ENCODE data around the gene PTPRF.

The PTPRF gene

DNA sequence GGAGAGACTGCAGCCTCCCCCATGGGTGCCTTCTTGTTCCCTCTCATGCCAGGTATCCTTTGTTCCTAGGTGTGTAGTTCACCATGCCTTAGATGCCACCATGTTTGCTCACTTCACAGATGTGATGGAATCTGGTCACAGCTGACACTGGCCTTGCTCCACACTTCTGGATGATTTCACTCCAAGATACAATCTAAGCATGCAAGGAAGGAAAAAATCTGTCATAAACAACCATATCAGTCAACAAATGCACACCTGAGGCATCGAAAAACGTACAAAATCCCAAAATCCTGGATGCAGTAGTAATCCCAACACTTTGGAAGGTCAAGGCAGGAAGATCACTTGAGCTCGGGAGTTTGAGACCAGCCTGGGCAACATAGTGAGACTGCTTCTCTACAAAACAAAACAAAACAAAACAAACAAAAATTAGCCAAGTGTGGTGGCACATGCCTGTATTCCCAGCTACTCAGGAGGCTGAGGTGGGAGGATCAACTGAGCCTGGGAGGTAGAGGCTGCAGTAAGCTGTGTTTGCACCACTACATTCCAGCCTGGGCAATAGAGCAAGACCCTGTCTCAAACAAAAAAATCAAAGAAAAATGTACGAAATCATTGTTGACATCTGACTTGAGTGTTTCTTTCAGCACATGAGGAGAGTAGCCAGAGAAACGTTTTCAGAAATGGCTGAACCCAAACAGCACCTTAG lies 17.1 kb upstream of the PTPRF start:
- DNase-seq, result no peak

DNA sequence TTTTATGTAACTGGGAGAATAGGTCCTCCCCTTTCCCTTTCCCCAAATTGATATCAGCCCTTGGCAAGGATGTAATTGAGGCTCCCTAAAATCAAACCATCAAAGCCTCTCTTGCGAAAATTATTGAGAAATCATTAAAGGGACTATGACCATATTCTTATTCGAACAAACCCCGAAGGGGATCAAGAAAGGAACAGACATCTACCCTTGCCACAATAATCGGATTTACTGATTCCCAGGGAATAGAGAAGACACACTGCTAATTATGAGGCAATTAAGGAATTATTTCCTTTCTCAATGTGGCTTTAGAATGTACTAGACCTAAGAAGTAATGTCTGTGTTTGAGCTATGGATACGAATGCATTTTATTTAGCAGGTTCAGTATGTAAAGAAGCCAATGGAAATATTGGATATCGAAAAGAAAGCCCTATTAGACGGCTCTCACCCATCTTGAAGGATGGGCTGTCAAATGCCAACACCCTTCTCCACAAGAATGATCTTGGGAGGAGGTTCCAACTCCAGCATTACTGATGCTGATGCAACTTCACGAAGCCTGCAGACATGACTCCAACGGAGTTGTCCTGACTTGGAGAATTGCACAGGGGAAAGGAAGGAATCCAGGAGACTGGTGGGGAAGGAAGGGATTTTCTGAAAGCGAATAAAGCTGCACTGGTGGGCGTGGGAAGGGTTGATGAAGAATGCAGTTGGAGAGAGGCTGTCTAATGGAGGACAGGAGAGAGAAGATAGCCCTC lies 11.6 kb upstream of the PTPRF start:
- no peak for DNase-seq

DNA sequence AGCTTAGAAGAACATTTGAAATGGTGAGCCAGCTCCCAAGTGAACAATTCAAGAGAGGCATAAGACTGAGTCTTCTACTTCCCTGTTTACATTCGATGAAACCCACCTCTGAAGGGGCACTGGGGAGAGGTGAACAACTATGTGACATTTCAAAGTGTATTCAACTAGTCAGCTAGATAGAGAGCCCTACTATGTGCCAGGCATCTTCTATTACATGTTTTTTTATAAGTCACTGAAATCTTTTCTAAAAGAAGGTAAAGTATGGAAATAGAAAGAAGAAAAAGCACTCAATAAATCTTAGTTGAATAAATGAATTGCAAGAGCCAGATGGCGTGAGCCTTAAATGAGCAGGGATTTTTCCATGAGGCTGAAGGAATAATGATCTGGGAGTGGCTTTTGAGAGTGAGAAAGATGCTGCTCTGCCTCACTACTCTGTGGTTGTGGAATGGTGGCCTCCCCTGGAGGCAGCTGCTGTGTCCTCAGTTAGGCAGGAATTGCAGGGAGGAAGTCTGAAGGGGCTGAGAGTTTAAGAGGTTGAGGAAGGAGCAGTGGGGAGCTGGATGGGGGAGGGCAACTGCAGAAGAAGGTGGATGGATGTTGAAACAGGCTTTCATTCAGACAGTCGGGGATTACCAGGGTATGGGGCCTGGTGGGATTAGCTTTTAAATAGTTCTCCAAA lies 10.4 kb upstream of the PTPRF start:
- DNase-seq, result no peak

DNA sequence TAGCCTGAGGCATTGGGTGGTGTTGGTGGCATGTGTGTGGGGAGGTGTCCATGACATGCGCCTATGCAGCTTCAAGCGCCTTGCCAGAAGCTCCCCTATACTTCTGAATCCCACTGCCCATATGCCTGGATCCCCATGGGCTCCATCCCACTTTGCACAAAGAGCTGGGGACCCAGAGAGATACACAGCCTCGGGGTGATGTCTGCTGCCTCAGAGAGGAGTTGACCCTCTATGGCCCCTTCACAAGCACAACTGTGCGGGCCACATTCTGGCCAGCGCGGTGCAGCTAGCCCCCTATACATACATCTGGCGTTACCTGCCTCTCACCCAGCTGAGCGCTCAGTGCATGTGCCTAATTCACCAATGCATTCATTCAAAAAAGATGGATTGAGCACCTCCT lies 9.6 kb upstream of the PTPRF start:
- DNase-seq, result no peak

DNA sequence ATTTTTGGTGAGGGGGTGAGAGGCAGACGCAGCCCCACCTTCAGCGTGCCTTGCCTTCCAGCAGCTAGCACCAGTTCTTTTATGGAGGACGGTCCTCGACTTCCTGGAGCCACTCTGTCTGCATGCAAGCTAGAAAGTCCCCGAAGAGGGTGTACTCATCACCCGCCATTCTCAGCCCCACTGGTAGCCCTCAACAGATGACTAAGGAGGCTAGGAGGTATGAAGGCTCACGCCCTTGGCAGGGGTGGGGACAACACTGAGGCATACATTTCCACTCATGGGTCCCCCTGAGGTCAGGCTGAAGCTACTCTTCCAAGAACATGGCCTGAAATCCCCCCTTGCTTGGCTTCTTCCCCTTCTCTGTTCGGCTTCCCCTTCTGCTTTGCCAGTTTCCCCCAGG lies 8.9 kb upstream of the PTPRF start:
- DNase-seq, result no peak

DNA sequence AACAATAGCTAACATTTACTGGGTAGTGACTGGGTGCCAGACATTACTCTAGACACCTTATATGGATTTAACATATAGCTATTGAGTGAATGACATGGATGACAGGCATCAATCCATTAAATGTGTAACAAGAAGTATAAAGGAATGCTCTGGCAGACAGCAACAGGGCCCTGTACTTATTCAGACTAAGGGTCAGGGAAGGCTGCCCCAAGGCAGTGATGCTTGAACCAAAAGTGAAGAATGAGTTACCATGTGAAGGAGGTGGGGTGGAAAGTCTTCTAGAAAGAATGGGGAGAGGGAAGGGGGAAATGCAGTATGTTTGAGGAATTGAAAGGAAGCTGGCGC lies 8.3 kb upstream of the PTPRF start:
- no peak for DNase-seq

DNA sequence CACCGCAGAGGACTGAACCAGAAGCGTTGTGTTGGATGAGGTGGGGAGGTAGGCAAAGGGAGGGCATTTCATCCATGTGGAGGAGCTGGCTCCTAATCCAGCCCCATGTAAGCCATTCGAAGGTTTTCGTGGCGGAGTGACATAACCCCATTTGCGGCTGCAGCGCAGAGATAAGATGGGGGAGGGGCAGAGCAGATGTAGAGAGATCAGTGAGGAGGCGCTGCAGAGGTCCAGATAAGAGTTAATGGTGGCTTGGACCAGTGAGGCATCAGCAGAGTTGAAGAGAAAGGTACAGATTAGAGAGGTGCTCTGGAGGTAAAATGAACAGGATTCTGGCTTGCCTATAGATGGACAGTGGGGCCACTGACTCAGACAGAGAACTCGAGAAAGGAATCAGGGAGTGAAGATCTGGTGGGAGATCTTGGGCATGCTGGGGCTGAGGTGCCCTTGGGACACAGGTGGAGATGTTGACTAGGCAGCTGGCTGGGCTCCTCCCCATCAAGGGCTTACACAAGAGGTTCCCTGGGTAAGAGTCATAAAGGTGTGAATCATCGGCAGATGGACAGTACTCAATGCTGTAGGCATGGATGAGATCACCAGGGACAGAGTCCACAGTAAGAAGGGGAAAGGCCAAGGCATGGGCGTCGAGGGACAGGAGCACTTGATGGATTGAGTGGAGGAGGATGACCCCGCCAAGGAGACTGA lies 7.8 kb upstream of the PTPRF start:
- peak; percentile 91 for DNase-seq

DNA sequence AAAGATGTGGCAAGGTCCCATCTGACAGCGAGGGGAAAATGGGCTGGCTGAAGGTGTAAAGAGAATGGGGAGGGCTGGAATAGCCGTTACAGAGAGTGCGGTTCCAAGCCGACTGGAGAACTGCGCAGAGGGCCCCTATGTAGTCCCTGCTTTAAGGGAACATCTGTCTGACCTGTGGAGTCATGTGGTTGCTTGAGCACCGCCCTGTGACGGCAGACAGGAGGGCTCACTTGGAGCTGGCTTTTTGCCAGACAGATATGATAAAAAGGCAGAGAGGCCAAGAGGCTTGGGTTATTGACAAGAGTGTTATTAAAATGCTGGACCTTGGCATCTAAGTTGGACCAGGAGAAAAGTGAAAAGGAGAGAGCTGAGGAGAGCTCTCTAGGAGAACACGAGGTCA lies 5.9 kb upstream of the PTPRF start:
- no peak for DNase-seq

DNA sequence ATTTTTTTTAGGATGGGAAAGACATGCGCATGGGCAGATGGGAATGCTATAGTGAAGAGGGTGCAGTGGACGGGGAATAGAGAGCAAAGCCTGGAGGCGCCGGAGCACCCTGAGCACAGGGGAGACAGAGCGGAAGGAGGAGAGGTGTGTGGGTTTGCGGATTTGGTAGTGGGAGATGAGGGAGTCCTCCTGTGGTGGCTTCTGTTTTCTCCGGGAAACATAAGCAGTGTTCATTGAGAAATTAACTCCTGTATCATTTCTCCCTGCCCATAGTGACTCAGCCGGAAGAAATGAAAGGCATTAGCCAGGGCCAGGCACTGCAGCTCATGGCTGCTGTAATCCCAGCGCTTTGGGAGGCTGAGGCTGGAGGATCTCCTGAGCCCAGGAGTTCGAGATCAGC lies 4.7 kb upstream of the PTPRF start:
- DNase-seq, result peak; percentile 34

DNA sequence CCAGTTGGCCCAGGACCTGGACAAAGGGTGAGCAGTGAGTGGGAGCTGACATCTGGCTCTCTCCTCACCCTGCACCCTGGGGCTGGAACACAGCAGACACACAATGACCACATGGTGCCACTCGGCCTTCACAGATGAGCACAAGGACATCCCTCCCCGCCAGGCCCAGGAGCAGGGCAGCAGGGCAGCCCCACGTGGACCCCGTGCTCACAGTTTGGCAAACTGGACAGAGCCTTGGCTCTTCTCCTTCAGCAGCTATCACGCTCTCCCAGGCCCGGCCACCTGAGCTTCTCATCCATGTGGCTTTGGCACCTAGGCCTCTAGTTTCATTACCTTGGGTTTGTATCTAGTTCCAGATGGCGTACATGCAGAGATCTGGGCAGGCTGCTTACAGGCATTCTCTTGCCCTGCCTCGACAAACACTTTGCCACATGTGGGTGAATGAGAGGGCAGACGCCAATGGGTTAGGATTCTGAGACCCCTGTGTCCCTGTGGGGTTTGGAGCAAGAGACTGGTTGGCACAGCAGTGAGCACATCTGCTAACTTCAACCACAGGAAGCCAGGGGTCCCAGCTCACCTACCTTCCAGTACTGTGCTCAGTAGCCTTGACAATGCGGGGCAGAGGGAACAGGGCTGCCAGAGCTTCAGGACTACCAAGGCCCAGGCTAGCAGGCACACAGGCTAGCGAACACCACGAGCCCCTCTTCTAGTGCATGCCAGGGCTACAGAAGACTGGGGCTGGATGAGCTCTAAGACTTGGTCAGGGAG lies 3.4 kb upstream of the PTPRF start:
- no peak for DNase-seq

DNA sequence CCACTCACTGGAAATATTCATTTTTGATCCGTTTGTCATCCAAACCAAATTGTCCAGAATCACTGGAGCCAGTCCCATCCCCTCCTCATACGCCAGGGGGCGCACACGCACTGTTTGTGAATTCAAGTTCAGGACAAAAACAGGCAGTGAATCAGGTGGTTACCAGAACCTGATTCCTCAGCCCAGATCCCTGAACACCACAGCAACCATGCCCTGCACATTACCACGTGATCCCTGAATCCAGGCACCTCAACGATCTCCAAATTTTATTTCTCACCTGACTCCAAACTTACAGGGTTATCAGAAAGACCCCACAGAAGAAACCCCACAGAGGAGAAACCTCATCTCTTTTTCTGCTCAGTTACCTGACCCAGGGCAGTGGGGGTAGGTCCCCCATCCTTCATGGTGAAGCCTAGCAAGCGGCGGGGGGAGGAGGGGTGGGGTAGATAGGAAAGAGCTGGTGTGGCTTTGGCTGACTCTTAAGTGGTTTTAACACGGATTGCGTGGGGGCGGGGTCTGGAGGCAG lies 1.4 kb upstream of the PTPRF start:
- peak; percentile 86 for DNase-seq

DNA sequence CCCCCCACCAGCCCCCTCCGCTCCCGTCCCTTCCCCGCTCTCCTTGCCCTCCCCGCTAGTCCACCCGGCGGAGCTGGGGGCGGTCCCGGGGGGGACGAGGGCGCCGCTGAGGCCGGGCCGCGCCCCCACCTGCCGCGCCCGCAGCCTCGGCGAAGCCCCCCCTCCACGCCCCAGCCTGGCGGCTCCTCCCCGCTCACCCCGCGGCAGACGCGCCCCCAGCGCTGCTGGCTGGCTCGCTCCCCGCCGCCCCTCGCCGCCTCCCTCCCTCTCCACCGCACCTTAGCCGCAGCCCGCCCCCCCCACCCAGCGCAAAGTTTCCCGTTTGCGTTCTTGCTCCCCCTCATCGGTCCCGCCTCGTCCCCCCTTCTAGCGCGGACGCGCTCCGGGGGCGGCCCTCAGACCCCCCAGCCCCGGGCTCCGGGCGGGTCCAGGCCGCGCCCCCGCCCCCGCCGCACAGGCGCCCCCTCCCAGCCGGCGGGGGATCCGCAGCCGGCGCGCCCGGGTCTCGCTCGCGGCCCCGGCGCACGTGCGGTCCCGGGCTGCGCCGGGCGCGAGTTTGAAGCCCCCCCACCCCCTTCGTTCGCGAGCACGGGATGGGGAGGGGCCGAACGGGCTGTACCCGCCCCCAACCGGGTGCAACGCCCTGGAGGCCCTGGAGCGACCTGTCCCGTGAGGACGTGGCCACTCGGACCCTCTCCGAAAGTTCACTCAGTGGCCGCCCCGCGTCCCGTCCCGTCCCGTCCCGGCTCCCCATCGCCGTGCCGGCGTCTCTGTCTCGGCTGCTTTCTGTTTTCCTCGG lies 623 bp downstream of the PTPRF start:
- DNase-seq, result no peak

DNA sequence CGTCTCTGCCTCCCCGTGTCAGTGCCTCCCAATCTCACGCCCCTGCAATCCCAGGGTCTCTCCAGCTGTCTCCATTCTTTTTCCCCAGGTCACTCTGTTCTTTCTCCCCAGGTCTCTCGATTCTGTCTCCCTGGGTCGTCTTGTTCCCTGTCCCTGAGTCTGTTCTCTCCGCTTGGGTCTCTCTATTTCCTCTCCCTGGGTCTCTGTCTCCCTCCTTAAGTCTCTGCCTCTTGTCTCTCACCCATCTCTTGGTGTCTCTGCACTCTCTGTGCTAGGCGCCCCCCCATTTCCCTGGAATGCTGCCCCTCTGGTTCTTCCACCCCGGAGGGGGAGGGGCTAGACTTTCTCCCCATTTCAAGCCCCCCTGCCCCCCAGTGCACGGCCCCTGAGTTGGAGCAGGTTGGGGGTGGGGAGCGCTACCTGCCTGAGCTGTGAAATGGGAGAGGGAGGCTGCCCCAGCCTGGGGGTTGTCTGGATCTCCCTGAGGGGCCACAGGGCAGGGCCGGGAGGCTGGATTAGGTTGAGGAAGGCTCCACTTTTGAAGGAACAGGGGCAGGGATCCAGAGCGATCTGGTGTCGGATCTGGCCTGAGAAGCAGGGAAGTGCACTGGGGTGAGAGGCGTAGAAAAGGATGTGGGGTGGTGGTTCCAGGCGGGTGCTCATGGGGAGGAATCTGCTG lies 1.4 kb downstream of the PTPRF start:
- DNase-seq, result no peak

DNA sequence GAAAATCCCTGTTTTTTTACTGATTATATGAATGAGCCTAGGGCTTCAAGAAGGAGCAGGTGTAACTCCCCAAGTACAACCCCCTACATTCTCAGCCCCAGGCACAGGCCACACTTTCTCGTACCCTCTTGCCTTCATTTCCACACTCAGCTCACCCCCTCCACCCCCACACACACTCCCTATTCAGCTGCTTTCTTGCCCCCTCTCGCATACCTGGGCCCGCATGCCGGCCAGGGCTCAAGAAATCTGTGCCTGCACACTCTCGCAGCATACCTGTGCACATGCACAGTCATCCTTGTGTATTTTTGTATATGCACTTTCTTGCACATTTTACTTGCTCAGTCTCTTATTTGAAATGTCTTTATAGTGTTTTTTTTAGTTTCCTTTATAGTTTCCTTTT lies 2.0 kb downstream of the PTPRF start:
- DNase-seq, result no peak

DNA sequence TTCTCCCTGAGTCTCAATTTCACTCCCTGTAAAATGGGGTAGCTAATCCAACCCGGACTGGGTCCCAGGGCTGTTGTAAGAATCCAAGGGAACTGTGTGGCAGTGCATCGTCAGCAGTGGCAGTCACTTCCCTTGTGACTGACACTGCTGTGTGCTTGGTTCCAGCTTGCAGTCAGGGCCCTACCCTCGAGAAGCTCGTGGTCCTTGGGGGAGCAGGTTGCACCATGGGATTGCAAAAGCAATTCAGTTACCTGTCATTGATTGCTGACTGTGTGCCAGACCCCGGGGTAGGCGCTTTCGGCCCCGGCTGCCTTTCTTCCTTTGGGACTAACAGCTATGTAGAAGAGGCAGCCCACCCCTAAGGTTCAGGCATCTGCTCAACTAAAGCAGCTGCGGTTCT lies 2.9 kb downstream of the PTPRF start:
- no peak for DNase-seq

DNA sequence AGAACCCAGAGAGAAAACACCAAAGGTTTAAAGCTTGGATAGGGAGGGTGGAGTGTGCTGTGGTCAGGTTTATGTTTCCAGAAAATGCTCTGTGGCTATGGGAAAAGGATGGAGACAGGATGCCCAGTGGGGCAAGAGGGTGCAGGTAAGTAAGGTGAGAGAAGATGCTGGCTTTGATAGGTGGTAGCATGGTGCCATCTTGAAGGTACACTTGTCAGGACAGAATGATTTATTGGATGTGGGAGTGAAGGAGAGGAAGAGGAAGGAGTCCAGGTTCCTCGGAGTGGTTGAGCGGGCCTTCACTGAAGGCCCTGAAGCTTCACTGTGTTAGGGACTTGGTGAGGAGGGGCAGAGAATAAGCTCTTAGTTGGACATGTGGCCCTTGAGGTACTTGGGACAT lies 3.6 kb downstream of the PTPRF start:
- DNase-seq, result no peak

DNA sequence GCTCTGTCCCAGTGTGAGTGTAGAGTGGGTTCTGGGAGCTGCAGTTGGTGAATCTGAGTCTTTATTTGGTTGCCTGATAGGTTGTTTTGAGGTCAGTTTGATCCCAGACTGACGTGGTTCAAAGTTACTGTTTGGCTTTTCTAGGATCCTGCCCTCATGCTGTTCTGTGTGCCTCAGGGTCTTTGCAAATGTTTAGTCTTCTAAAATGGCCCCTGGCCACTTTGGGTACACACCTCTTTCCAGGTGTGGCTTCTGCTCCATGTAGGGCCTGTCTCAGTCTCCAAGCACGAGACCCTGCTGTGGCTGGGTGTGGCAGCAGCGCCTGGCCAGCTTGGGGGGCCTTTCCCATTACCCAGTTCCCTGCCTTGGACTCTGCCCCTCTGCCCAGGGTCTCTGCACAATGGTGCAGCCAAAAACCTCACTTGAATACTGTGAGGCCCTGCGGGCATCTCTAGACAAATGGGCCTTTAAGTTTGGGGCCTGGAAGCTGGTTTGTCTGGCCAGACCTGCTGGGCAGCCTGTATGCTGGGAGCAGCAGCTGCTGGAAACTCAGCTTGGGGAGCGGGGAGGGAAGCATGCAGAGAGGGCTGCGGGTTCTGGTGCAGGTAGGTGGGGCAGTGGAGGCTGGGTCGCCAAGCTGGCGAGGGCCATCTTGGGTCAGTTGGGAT lies 5.6 kb downstream of the PTPRF start:
- DNase-seq, result no peak

DNA sequence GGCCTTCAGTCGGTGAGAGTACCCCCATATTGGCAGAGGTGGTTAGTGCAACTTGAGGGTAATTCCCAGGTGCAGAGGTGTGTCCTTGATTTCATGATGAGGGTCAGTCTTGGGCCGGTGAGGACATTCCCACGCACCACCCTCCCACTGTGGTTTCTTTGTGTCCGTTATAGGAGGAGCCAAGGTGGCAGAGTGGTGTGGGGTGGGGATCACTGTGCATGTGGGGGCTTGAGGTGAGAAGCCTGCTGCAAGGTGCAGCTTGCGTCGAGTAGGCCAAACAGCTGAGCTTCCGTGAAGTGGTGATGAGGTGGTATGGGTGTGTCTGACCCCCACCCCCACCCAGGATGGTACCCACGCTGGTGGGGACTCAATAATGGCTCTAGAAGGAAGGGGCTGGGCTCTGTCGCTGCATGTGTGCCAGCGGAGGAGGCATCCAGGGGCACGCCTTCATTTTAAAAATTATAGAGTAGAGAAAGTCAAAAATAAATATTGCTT lies 6.2 kb downstream of the PTPRF start:
- no peak for DNase-seq

DNA sequence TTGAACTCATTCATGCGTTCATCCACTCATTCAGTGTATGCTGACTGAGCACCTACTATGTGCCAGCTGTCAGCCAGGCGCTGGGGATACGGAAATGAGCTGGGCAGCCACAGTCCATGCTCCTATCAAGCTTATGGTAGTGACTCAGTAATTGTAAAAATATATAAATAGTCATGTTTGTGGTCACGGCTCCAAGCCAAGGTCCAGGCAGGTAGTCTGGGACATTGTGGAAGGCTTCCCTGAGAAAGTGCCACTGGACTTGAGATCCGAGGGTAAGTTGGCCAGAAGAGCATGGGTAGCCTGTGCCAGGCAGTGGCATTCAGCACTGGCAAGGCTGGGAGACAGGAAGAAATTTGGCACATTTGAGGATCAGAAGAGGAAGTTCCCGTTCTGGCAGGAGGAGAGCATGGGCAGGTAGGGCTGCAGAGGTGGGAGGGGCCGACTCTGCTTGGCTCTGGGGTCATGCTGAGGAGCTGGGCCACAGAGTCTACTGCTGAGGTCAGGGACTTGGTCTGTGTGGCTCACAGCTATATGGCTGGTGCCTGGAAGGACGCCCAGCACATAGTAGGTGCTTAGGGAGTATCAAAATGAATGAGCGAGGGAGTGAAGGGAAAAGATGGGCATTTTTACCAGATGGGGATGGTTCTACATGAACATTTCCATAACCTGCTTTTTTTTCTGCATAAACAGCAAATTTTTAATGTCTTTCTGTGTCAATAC lies 6.9 kb downstream of the PTPRF start:
- no peak for DNase-seq

DNA sequence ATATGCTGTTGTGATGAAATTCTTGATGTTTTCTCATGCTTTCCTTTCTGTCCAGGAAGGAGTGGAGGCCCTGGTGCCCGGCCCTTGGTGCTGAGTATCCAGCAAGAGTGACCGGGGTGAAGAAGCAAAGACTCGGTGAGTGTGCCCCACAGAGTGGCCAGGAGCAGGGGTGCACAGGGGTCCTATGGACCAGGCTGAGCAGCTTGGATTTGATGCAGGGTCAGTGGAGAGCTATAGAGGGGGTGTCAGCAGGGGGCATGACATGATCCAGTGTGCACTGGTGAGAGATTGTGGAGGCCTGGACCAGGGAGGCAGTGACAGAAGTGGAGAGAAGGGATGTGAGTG lies 7.4 kb downstream of the PTPRF start:
- no peak for DNase-seq

Data from kidney glomerular epithelial cell (primary cell).